ENCODE measurements around the gene HES7.

The HES7 gene

DNA sequence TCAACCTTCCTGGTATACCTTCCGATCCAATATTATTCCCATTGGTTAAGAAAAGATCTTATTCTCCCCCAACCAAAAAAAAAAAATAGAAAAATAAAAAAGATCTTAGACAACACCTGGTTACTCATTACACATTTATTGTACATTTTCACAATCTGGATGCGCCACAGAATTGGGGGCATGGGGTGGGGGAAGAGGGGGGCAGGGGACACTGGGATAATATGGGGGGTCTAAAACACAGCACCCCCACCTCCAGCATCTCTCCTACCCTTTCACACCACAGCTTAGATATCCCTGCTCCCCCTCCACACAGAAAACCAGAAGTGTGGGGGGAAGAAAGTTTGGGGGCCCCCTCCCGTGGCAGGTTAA, 35.1 kb upstream of the HES7 start (continued):
- TF ChIP-seq PATZ1 (CRISPR knock-in tag; IDR thresholded peaks at IDR 0.05; ENCODE audit: borderline replicate concordance), result no peak
- no peak for TF ChIP-seq OSR1 (CRISPR knock-in tag; IDR thresholded peaks at IDR 0.05)
- no peak for TF ChIP-seq POU6F1 (CRISPR knock-in tag; IDR thresholded peaks at IDR 0.05; ENCODE audit: borderline replicate concordance, low read depth)
- no peak for TF ChIP-seq CSDC2 (CRISPR knock-in tag; IDR thresholded peaks at IDR 0.05)

DNA sequence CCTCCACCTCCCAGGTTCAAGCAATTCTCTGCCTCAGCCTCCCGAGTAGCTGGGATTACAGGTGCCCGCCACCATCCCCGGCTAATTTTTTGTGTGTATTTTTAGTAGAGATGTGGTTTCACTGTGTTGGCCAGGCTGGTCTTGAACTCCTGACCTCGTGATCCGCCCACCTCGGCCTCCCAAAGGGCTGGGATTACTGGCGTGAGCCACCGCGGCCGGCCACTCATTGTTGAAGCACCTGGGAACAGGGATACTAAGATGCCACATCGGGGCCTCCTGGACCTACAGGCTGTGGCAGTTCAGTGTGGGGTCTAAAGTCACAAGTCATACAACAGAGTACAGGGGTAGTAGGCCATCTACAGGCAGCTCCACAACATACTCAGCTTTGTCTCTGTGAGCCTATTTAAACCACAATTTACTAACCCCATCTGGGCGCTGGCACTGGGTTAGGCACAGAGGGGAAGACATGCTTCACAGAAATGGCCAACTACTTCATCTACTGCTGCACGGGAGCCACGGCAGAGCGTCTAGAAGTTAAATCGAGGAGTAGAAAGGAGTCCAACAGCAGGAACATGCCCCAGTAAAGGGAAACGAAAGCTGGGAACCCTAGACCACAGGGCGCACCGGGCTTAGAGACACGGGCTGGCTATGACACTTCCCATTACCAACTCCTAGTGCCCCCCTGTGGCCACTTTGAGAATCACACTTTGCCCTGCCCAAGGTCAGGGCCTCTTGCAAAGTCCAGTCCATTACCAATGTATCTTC, 34.5 kb upstream of the HES7 start:
- peak; percentile 43 for ATAC-seq
- no peak for TF ChIP-seq ZNF565 (CRISPR knock-in tag; conservative IDR thresholded peaks at IDR 0.05; ENCODE audit: low read depth)
- TF ChIP-seq RARB (CRISPR knock-in tag; IDR thresholded peaks at IDR 0.05), result no peak
- no peak for TF ChIP-seq ISL1 (CRISPR knock-in tag; IDR thresholded peaks at IDR 0.05)
- no peak for TF ChIP-seq PPARA (CRISPR knock-in tag; IDR thresholded peaks at IDR 0.05; ENCODE audit: borderline replicate concordance)
- no peak for TF ChIP-seq BACH2 (CRISPR knock-in tag; IDR thresholded peaks at IDR 0.05; ENCODE audit: borderline replicate concordance)
- no peak for TF ChIP-seq TOX (CRISPR knock-in tag; IDR thresholded peaks at IDR 0.05; ENCODE audit: borderline replicate concordance)
- TF ChIP-seq ZNF70 (CRISPR knock-in tag; IDR thresholded peaks at IDR 0.05), result no peak
- TF ChIP-seq CSDC2 (CRISPR knock-in tag; IDR thresholded peaks at IDR 0.05), result no peak
- no peak for TF ChIP-seq SNAI2 (CRISPR knock-in tag; IDR thresholded peaks at IDR 0.05)
- no peak for TF ChIP-seq GLIS3 (CRISPR knock-in tag; IDR thresholded peaks at IDR 0.05)
- no peak for TF ChIP-seq ZNF8 (CRISPR knock-in tag; IDR thresholded peaks at IDR 0.05)
- TF ChIP-seq OSR1 (CRISPR knock-in tag; IDR thresholded peaks at IDR 0.05), result no peak

GRCh38 chr17:8156246-8156992, 32.5 kb upstream of the HES7 start:
- ATAC-seq, result peak; percentile 66
- TF ChIP-seq CSDC2 (CRISPR knock-in tag; IDR thresholded peaks at IDR 0.05) (no peak), ARNTL (CRISPR knock-in tag; IDR thresholded peaks at IDR 0.05; ENCODE audit: borderline replicate concordance, low read depth) (peak; percentile 100)

GRCh38 chr17:8155996-8156245, 32.0 kb upstream of the HES7 start:
- no peak for ATAC-seq
- TF ChIP-seq PPARA (CRISPR knock-in tag; IDR thresholded peaks at IDR 0.05; ENCODE audit: borderline replicate concordance) (no peak), ZNF8 (CRISPR knock-in tag; IDR thresholded peaks at IDR 0.05) (no peak), CSDC2 (CRISPR knock-in tag; IDR thresholded peaks at IDR 0.05) (no peak), ISL1 (CRISPR knock-in tag; IDR thresholded peaks at IDR 0.05) (no peak), ESRRG (CRISPR knock-in tag; IDR thresholded peaks at IDR 0.05) (no peak), SNAI2 (CRISPR knock-in tag; IDR thresholded peaks at IDR 0.05) (no peak), ZNF565 (CRISPR knock-in tag; conservative IDR thresholded peaks at IDR 0.05; ENCODE audit: low read depth) (no peak), ZFP30 (CRISPR knock-in tag; IDR thresholded peaks at IDR 0.05) (no peak), POU6F1 (CRISPR knock-in tag; IDR thresholded peaks at IDR 0.05; ENCODE audit: borderline replicate concordance, low read depth) (no peak), ZFP3 (CRISPR knock-in tag; IDR thresholded peaks at IDR 0.05) (no peak), GLIS3 (CRISPR knock-in tag; IDR thresholded peaks at IDR 0.05) (no peak), BACH2 (CRISPR knock-in tag; IDR thresholded peaks at IDR 0.05; ENCODE audit: borderline replicate concordance) (no peak), RARB (CRISPR knock-in tag; IDR thresholded peaks at IDR 0.05) (no peak), ZNF70 (CRISPR knock-in tag; IDR thresholded peaks at IDR 0.05) (no peak)
- TF ChIP-seq, protein P1, sequence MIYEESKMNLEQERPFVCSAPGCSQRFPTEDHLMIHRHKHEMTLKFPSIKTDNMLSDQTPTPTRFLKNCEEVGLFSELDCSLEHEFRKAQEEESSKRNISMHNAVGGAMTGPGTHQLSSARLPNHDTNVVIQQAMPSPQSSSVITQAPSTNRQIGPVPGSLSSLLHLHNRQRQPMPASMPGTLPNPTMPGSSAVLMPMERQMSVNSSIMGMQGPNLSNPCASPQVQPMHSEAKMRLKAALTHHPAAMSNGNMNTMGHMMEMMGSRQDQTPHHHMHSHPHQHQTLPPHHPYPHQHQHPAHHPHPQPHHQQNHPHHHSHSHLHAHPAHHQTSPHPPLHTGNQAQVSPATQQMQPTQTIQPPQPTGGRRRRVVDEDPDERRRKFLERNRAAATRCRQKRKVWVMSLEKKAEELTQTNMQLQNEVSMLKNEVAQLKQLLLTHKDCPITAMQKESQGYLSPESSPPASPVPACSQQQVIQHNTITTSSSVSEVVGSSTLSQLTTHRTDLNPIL (CRISPR knock-in tag; IDR thresholded peaks at IDR 0.05; ENCODE audit: low read depth), result no peak
- TF ChIP-seq, protein P2, sequence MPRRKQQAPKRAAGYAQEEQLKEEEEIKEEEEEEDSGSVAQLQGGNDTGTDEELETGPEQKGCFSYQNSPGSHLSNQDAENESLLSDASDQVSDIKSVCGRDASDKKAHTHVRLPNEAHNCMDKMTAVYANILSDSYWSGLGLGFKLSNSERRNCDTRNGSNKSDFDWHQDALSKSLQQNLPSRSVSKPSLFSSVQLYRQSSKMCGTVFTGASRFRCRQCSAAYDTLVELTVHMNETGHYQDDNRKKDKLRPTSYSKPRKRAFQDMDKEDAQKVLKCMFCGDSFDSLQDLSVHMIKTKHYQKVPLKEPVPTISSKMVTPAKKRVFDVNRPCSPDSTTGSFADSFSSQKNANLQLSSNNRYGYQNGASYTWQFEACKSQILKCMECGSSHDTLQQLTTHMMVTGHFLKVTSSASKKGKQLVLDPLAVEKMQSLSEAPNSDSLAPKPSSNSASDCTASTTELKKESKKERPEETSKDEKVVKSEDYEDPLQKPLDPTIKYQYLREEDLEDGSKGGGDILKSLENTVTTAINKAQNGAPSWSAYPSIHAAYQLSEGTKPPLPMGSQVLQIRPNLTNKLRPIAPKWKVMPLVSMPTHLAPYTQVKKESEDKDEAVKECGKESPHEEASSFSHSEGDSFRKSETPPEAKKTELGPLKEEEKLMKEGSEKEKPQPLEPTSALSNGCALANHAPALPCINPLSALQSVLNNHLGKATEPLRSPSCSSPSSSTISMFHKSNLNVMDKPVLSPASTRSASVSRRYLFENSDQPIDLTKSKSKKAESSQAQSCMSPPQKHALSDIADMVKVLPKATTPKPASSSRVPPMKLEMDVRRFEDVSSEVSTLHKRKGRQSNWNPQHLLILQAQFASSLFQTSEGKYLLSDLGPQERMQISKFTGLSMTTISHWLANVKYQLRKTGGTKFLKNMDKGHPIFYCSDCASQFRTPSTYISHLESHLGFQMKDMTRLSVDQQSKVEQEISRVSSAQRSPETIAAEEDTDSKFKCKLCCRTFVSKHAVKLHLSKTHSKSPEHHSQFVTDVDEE (CRISPR knock-in tag; IDR thresholded peaks at IDR 0.05), result no peak
- TF ChIP-seq, protein P3, sequence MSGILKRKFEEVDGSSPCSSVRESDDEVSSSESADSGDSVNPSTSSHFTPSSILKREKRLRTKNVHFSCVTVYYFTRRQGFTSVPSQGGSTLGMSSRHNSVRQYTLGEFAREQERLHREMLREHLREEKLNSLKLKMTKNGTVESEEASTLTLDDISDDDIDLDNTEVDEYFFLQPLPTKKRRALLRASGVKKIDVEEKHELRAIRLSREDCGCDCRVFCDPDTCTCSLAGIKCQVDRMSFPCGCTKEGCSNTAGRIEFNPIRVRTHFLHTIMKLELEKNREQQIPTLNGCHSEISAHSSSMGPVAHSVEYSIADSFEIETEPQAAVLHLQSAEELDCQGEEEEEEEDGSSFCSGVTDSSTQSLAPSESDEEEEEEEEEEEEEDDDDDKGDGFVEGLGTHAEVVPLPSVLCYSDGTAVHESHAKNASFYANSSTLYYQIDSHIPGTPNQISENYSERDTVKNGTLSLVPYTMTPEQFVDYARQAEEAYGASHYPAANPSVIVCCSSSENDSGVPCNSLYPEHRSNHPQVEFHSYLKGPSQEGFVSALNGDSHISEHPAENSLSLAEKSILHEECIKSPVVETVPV (CRISPR knock-in tag; IDR thresholded peaks at IDR 0.05), result no peak
